SH-SY5Y (cell line): Measurements from ENCODE around the gene CHST9.
A peak's percentile ranks its signal among the peaks of the same experiment; 100 is the strongest.

ENCODE experiments used
- GATA2 ChIP-seq: IDR thresholded peaks from 2 replicates; pipeline ENCODE4 v1.6.1; 2011; ENCODE audit warnings: mild to moderate bottlenecking, low read depth, low read length
- GATA3 ChIP-seq: IDR thresholded peaks from 2 replicates; pipeline ENCODE4 v1.6.1; 2011; ENCODE audit warnings: low read depth, mild to moderate bottlenecking, low read length, moderate library complexity

The CHST9 gene

DNA sequence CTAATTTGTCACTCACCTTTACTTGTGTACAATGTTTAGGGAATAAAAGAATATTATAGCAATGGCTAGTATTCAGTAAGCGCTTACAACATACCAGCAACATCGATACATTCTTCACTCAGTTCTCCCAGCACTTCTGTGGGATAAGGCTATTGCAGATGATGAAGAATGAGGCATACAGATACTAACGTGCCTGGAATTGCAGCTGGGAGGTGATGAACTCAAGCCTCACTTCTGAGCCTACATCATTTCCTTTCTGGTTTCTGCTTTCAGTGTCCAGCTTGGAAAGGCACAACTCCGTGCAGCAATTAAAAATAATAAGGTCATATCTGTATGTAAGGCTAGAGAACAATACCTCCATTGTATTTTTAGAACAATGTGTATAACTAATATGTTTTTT is 224.2 kb downstream of the CHST9 start:
- TF ChIP-seq GATA3 (no peak), GATA2 (no peak)

DNA sequence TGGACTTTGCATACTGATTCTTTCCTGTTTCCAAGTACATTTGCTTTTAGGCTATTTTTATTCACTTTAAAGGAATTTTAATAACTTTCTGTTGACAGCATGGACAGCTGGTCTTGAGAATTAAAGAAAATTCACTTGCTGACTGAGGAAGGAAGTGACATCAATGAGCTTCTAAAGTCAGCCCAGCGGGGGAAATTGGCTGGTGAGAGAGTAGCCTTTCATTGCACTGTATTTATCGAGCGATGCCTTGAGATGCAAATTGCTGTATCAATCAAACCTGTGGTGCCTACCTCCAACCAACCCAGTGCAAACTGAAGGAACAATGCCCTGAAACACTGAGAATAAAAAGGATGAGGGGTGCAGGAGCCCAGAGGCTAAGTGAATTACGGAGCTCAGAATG is 228.2 kb downstream of the CHST9 start:
- TF ChIP-seq GATA3 (no peak), GATA2 (no peak)

DNA sequence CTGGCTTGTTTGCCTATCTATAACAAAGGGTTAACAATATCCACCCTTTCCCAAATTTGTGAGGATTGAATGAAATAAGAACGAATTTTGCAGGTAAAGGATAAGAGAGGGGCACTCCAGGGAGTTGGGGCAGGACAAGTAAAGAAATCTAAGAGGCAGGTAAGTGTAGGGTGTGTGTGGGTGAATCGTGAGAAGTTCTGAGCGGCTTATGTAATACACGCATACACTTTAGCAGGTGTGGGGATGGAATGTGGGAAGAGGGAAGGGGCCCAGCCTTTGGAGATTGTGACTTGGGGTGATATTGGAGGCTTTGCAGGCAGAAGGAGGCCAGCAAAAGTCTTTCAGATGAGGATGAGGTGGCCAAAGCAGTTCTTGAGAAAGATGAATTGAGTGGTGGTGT is 236.4 kb downstream of the CHST9 start:
- no peak for TF ChIP-seq GATA2
- no peak for TF ChIP-seq GATA3

DNA sequence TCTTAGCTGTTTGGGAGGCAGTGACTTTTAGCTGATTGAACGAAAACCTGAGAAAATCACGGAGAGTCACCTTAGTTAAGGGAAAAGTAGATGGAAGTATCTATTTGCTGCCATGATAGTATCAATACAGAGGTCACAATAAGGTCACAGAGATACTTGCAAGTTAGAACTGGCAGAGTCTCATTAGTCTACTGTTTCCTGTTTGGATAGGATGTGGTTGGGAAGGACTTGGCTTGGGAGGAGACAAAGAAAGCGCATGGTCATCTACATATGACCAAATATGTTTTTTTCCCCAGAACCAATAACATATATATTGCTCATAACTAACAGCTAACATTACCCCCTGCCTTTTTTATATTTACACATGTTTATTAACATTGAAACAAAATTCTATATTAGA is 241.2 kb downstream of the CHST9 start:
- TF ChIP-seq GATA3 (no peak), GATA2 (no peak)

DNA sequence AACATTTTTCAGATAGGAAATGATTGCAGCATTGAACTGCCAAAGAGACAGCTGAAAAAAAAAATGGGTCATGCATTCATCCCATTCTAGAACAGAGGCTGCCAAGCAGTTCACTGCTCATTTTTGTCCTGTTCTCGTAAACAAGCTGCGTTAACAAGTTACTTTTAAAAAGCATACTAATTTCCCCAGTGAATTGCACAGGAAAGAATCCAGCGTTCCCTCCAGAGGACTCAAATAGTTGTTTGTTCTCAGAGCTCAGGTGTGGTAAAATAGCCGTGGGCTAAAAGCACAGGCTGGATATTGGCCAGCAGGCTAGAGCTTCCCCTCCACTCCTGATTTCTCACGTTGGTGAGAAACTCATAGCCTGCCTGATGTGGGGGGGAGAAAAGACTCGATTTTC is 243.5 kb downstream of the CHST9 start:
- no peak for TF ChIP-seq GATA2
- TF ChIP-seq GATA3: no peak

DNA sequence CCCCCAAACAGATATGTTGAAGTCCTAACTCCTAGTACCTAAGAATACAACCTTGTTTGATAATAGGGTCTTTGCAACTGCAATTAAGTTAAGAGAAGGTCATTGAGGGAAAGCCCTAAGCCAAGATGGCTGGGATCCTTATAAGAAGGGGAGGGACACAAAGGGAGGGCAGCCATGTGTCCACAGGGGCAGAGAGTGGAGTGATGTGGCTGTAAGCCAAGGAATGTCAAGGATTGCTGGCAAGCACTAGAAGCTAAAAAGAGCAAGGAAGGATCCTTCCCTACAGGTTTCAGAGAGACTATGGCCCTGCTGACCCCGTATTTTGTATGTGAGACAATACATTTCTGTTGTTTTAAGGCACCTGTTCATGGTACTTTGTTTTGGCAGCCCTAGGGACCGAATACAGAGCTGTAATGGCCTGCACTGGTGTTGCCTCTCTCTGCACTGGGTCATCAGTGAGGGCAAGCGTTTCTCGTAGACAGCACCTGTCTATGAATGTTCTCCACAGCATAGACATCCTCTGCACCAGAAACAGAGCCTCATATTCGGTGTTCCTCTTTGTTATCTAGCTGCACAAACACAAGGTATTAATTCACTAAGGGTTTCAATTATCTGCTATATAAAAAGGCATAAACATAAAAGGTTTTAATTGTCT is 244.2 kb downstream of the CHST9 start:
- TF ChIP-seq GATA3: no peak
- TF ChIP-seq GATA2: no peak

DNA sequence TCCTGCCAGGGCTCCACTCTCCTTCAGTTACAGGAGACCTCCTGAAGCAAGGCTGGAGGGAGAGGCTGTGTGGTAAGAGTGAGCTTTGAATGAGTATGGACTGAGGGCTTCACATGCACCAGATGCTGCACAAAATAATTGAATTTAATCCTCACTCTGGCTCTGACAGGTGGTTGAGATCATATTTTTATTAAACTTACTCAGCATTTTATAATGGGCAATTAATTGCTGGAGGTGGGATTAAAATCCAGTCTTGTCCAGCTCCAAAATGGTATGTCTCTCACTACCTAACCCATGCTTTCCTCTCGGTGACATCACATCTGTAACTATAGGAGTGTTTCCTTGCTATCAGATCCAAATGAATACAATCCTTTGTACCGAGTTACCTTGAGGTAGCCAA is 253.4 kb downstream of the CHST9 start:
- TF ChIP-seq GATA3: no peak
- no peak for TF ChIP-seq GATA2

DNA sequence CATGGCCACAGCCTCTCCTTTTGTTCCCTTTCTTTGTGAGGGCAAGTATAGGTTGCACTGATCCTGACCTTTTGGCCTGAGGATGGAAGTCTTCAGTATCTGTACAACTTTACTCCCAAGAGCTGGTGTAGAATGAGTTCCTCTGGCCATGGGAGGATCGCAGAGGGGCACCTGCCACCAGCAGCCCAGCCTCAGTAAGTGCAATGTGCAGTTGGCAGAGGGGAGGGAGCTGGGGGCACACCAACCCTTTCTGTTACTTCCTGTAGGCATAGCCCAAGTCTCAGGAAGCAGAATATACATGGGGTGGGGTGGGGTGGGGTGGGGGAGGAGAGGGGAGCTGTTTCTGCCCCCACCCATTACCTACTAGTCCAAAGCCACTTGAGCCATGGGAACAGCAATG is 254.5 kb downstream of the CHST9 start:
- TF ChIP-seq GATA3 (no peak), GATA2 (no peak)

DNA sequence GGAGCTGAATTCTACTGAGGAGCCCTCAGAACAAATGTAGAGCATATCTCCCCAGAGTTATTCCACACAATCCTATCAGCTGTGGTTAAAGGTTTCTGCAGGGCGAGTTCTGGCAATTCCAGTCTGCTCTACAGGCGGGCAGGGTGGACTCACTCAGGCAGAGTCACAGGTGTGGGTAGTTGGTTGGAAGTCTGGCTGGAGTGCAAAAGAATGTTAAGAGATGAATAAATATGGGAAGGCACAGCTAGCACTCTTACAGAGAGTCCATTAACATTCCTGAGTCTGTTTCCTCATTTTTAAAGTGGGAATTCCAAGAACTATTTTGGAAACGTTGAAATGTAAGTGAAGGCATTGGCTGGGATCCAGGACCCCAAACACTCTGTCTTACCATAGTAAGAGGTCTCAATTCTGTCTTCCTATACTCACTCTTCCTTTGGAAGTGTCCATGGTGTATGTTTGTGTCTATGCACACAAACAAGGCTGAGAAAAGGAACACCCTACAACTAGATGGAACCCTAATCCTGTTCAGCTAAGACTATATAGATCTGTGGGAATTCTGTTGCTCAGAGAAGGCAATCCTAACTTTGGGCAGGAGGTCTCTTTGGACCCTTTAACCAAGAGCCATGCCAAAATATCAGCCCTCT is 256.3 kb downstream of the CHST9 start:
- TF ChIP-seq GATA2 (no peak), GATA3 (no peak)

DNA sequence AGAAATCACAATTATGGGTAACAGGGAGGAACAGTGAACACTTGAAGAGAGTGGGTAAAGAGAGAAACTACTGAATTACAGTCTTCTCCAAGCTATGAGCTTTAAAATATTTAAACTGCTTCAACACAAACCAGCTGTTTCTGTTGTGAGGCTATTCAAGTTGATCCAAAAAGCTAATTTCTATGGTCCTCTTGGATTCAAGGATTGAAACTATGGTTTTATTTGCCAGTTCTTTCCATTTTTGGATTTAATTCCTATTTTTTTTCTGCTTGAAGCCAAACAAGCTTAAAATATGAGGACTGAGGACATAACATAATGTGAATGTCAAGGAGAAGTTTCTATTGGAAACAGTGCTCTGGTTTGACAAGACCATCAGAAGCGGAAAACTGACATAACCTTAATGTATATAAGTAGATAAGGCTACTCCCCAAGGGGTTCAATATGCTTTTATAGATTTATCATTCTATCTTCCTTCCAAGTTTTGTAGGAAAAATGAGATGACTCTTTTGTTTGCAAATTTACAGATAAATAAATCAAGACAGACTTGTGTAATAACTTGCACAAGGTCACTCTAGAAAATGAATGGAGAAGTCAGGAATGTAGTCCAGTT is 258.9 kb downstream of the CHST9 start:
- TF ChIP-seq GATA3 (no peak), GATA2 (no peak)

DNA sequence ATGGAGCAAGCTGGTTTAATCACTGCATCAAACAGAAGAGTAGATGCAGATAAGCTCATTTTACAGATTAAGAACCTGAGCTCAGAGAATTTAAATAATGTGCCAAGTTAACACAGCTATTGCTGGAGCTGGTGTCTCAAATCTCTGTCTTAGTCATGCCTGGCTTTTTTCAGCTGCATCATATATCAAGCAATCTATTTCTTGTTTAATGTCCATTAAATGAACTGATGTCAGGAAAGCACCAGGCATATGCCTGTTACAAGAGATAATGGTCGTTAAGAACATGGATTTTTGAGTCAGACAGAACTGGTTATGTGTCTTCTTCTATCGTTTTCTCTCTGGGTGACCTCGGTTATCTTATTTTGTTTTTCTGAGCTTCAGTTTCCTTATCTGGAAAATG is 259.8 kb downstream of the CHST9 start:
- TF ChIP-seq GATA2: peak; percentile 34; the same call in 1 of the 2 replicates
- TF ChIP-seq GATA3: 0 out of 2 replicates have a peak, but pooled peaks have one; percentile 58

DNA sequence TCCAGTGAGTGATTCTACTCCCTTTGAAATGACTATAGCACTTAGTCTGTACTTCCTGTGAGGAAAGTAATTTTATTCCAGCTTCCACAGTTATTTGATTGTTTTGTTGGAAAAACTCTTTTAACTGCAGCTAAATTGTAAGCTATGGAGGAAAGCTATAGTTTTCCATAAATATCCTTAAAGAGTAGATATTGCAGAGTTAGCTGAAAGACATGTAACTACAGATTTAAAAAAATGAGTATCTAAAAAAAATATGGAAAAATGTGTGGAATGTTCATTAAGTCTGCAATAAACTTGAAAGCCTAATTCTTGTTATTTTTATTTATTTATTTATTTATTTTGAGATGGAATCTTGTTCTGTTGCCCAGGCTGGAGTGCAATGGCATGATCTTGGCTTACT is 262.8 kb downstream of the CHST9 start:
- no peak for TF ChIP-seq GATA3
- no peak for TF ChIP-seq GATA2

DNA sequence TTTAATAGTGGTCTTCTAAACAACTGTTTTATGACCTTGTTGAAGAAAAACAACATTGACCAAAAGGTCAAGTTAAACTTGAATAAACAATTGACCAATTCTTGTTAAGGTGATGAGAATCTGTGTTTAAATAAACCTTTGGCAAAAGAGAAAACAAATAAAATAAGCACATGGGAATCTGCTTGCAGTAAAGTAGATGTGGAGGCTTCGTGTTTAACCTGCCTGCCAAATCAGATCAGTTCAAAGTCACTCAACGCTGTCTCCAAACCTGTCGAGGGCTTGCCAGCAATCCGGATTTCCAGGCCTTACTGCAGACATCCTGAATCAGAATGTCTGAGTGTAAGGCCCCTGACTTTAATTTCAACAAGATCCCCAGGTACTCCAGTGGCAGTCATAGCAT is 264.5 kb downstream of the CHST9 start:
- no peak for TF ChIP-seq GATA3
- no peak for TF ChIP-seq GATA2

DNA sequence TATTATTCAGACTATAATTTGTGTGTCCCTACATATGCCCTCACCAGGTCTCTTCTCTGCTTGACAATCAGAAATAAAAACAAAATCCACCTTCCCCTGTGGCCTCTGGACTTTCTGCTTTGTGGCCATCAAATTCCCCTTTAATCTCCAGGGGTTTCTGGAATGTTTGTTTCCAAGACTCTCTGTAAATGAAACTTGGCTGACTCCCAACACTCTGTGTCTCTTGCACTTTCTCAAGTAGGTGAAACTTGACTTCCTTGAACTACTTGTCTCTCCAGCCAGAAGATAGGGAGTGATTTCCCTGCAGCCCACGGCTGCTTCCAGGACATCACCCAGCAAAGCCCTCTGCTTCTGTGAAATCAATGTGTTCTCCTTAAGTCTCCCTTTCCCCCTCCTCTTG is 265.5 kb downstream of the CHST9 start:
- TF ChIP-seq GATA3 (no peak), GATA2 (no peak)

DNA sequence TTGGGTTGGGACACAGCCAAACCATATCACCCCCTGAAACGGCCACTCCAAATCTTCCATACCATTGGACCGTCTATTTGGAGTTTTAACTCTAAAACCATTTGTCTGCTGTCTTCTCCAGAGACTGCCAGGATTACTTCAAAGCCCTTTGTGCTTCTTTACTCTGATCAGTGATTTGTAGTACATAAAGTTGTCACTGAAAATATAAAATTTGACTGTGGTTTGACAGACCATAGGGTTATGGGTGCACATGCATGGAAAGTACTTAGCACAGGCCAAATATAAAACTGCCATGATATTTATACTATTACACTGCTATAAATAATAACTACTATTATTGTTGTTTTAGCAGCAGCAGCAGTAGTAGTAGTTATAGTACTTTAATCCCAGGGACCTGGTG is 265.9 kb downstream of the CHST9 start:
- TF ChIP-seq GATA2: no peak
- no peak for TF ChIP-seq GATA3

DNA sequence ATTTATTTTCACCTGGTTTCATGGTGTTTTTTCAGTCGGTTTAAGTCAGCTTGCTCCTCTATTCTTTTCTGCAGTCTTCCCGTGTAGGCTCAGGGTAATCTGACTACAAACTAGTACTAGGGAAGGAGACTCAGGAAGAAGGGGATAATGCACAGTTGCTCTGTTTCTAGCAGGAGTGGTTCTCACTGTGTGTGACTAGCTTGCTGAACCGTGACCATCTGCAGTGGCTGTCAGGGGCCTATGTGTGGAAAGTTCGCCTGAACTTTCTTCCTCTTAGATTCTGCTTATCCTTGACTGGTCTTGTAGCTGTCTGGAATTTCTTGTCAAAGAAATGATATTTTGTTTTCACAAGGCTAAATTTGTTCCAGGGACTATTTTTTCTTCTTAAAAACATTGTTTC is 273.3 kb downstream of the CHST9 start:
- TF ChIP-seq GATA2 (no peak), GATA3 (no peak)
